Endothelial cell (in vitro differentiated cells): Measurements from ENCODE around the gene TSPAN11. TPM values are rescaled to one million over a fixed set of nuclear protein-coding genes. Genes with fewer than 3 reads are reported as not detected.

Source experiments
- DNase-seq: peaks from one replicate; pipeline ENCODE4 v3.0.0; 2021; ENCODE audit warnings: low spot score
- H3K27ac Mint-ChIP-seq: one replicate; pipeline ENCODE4 v1.8.0; 2021; ENCODE audit warnings: mixed read lengths, inconsistent platforms; ENCODE audit not compliant: unreplicated experiment
- H3K27me3 Mint-ChIP-seq: one replicate; pipeline ENCODE4 v1.8.0; 2021; ENCODE audit warnings: mild to moderate bottlenecking, moderate library complexity, mixed read lengths, inconsistent platforms; ENCODE audit not compliant: unreplicated experiment
- H3K36me3 Mint-ChIP-seq: one replicate; pipeline ENCODE4 v1.8.0; 2021; ENCODE audit warnings: mild to moderate bottlenecking, low read depth, mixed read lengths, inconsistent platforms; ENCODE audit not compliant: unreplicated experiment
- H3K4me1 Mint-ChIP-seq: one replicate; pipeline ENCODE4 v1.8.0; 2021; ENCODE audit warnings: mild to moderate bottlenecking, mixed read lengths, inconsistent platforms; ENCODE audit not compliant: unreplicated experiment
- H3K4me3 Mint-ChIP-seq: one replicate; pipeline ENCODE4 v1.8.0; 2021; ENCODE audit warnings: mild to moderate bottlenecking, mixed read lengths, inconsistent platforms; ENCODE audit not compliant: unreplicated experiment
- H3K9me3 Mint-ChIP-seq: one replicate; pipeline ENCODE4 v1.8.0; 2021; ENCODE audit warnings: mixed read lengths, inconsistent platforms; ENCODE audit not compliant: unreplicated experiment
- total RNA-seq: library from RNA; stranded (reverse); fragmentation: NEBNext Ultra II Directional; extraction: Animal tissue kit (Norgen Biotek cat#: 25700); gene quantifications from one replicate; pipeline ENCODE4 v1.2.1, GENCODE V29; 2021; ENCODE audit not compliant: unreplicated experiment
- TF ChIP-seq, protein P1 (sequence below): fragments of 200-600 bp; sonication (generic); IDR thresholded peaks from one replicate; pipeline ENCODE4 v1.5.0; 2021; ENCODE audit warnings: antibody characterized with exemption; ENCODE audit not compliant: unreplicated experiment

Gene TSPAN11
- total RNA-seq, 1 donor from 2014 or later: 3.6 TPM

GRCh38 chr12:30902596-30902995 lies 24.0 kb upstream of the TSPAN11 start:
- Mint-ChIP-seq H3K36me3 (no peaks in the 10 kb centered on the region), H3K27me3 (no peaks in the 10 kb centered on the region), H3K4me3 (no peak overlapping the region), H3K4me1 (no peaks in the 10 kb centered on the region), H3K9me3 (no peaks in the 10 kb centered on the region), H3K27ac (no peak overlapping the region)
- DNase-seq: no peak
- TF ChIP-seq, protein P1, sequence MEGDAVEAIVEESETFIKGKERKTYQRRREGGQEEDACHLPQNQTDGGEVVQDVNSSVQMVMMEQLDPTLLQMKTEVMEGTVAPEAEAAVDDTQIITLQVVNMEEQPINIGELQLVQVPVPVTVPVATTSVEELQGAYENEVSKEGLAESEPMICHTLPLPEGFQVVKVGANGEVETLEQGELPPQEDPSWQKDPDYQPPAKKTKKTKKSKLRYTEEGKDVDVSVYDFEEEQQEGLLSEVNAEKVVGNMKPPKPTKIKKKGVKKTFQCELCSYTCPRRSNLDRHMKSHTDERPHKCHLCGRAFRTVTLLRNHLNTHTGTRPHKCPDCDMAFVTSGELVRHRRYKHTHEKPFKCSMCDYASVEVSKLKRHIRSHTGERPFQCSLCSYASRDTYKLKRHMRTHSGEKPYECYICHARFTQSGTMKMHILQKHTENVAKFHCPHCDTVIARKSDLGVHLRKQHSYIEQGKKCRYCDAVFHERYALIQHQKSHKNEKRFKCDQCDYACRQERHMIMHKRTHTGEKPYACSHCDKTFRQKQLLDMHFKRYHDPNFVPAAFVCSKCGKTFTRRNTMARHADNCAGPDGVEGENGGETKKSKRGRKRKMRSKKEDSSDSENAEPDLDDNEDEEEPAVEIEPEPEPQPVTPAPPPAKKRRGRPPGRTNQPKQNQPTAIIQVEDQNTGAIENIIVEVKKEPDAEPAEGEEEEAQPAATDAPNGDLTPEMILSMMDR: no peak

GRCh38 chr12:30905463-30906009 lies 21.0 kb upstream of the TSPAN11 start:
- Mint-ChIP-seq H3K4me1 (peaks cover 4% of the 10 kb centered on the region), H3K9me3 (no peaks in the 10 kb centered on the region), H3K4me3 (no peak overlapping the region), H3K27ac (no peak overlapping the region), H3K27me3 (no peaks in the 10 kb centered on the region), H3K36me3 (no peaks in the 10 kb centered on the region)
- DNase-seq: no peak
- TF ChIP-seq, protein P1: no peak

GRCh38 chr12:30908076-30908721 lies 18.3 kb upstream of the TSPAN11 start:
- H3K4me3 Mint-ChIP-seq: no peak overlapping the region
- no peaks in the 10 kb centered on the region for H3K36me3 Mint-ChIP-seq
- H3K27ac Mint-ChIP-seq: no peak overlapping the region
- H3K9me3 Mint-ChIP-seq: no peaks in the 10 kb centered on the region
- H3K4me1 Mint-ChIP-seq: peaks cover 4% of the 10 kb centered on the region
- no peak for DNase-seq
- TF ChIP-seq, protein P1: no peak
- H3K27me3 Mint-ChIP-seq: no peaks in the 10 kb centered on the region

DNA sequence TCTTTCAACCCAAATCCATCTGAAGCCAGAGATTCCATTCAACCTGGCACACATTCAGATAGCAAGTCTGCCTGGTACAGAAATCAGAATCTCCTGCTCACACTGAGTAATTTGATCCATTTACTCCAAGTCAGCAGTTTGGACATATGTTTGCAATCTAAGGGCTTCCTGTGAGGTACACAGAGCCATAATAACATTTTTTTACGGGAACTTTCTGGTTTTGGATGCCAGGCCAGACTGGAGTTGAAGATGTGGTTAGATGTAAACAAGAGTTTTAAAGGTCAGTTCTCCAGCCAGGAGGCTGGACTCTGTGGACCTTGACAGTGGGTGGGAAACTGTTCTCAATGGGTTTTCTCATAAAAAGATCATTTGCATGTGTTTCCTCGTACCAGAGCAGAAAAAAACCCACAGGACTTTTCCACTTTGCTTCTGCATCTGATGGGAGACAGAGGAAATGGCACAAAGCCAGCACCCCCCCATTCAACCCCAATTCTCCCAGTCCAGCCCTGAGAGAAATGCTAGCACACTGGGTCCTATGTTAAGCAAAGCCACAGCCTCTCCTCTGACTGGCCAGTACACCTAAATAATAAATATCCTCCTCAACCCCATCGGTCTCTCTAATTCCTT lies 17.7 kb upstream of the TSPAN11 start:
- no peak for DNase-seq
- Mint-ChIP-seq H3K27ac (no peak overlapping the region), H3K4me3 (no peak overlapping the region), H3K4me1 (peaks cover 4% of the 10 kb centered on the region), H3K36me3 (no peaks in the 10 kb centered on the region), H3K9me3 (no peaks in the 10 kb centered on the region), H3K27me3 (no peaks in the 10 kb centered on the region)
- TF ChIP-seq, protein P1: no peak

- no peaks in the 10 kb centered on the region for H3K9me3 Mint-ChIP-seq
- H3K4me3 Mint-ChIP-seq: no peak overlapping the region
- no peaks in the 10 kb centered on the region for H3K36me3 Mint-ChIP-seq
- no peaks in the 10 kb centered on the region for H3K27me3 Mint-ChIP-seq
- H3K27ac Mint-ChIP-seq: no peak overlapping the region
- DNase-seq: no peak
- TF ChIP-seq, protein P1: no peak
- H3K4me1 Mint-ChIP-seq: peaks cover 4% of the 10 kb centered on the region
These were observed 17.1 kb upstream of the TSPAN11 start for GRCh38 chr12:30909349-30910037.
